ENCODE results near the gene CYP2R1.

- TF ChIP-seq CTCF (IDR thresholded peaks at IDR 0.05; ENCODE audit: low read depth, low read length, poor library complexity, severe bottlenecking) (no peak), EZH2phosphoT487 (IDR thresholded peaks at IDR 0.05; ENCODE audit: borderline replicate concordance, low read length) (no peak)
Measured at GRCh38 chr11:14854057-14854456, 38.0 kb downstream of the CYP2R1 start.
